Mucosa of descending colon (tissue), 3 donors: ENCODE measurements around the gene ST6GALNAC2. TPM values are rescaled to one million over a fixed set of nuclear protein-coding genes. Genes with fewer than 3 reads are reported as not detected.

Source experiments
- ATAC-seq: fragments of 200-7000 bp; cut with Tn5 transposase; one replicate; pipeline ENCODE4 v1.9.1; 2020; ENCODE audit warnings: mild to moderate bottlenecking, moderate library complexity
- DNase-seq, 3 donors: peaks; one replicate each; pipeline ENCODE4 v3.0.0-alpha.2; 2020
- H3K36me3 ChIP-seq: fragments of 200-600 bp; one replicate; pipeline ENCODE4 v1.8.0; 2021; ENCODE audit warnings: low read depth, mild to moderate bottlenecking
- H3K4me1 ChIP-seq: fragments of 200-600 bp; one replicate; pipeline ENCODE4 v1.8.0; 2021; ENCODE audit warnings: low read depth, mild to moderate bottlenecking
- H3K4me3 ChIP-seq: fragments of 200-600 bp; one replicate; pipeline ENCODE4 v1.8.0; 2021; ENCODE audit warnings: mild to moderate bottlenecking
- H3K9me3 ChIP-seq: fragments of 200-600 bp; one replicate; pipeline ENCODE4 v1.8.0; 2021; ENCODE audit warnings: mild to moderate bottlenecking
- CTCF ChIP-seq: fragments of 200-600 bp; IDR thresholded peaks from one replicate; pipeline ENCODE4 v1.8.0; 2022; ENCODE audit warnings: antibody characterized with exemption, mild to moderate bottlenecking
- intact Hi-C, 2 donors: fragments of 100-400 bp; cut with DNase I in 1 of 2; cut with micrococcal nuclease in 1 of 2; formaldehyde crosslinking; loops; one replicate each; pipeline versions ENCODE4 v1.11.0 to v1.11.1; 2022; cut with DNase I, micrococcal nuclease
- total RNA-seq, 3 donors: library from RNA; stranded (reverse); fragmentation: NEBNext Ultra II Directional in 2 of 3; extraction: Animal tissue kit (Norgen Biotek cat#: 25700) in 2 of 3; gene quantifications; one replicate each; pipeline versions ENCODE4 v1.2.1 to v1.2.4, GENCODE V29; 2021 to 2023
- donor health status: DM: no; HTN: no; CAD: no; lungs with moderate emphysema.
- donor health status: DM: no; HTN: no; CAD: no.
- donor health status: DM: no; HTN: yes; CAD: no.

Gene ST6GALNAC2
- total RNA-seq, 3 donors from 2014 or later, result 3.7 to 11.1 (median 4.3) TPM

- TF ChIP-seq CTCF, result no peak
- Histone ChIP-seq H3K36me3 (no peaks in the 10 kb centered on the region), H3K4me1 (no peaks in the 10 kb centered on the region), H3K4me3 (no peak overlapping the region), H3K9me3 (no peaks in the 10 kb centered on the region)
- intact Hi-C loops, result no loop called here
- no peak for DNase-seq
- no peak for ATAC-seq
These were observed 8.3 kb upstream of the ST6GALNAC2 start for GRCh38 chr17:76593959-76594358.

GRCh38 chr17:76593384-76593826, 7.7 kb upstream of the ST6GALNAC2 start:
- no peak for TF ChIP-seq CTCF
- Histone ChIP-seq H3K4me3 (no peak overlapping the region), H3K36me3 (no peaks in the 10 kb centered on the region), H3K9me3 (no peaks in the 10 kb centered on the region), H3K4me1 (no peaks in the 10 kb centered on the region)
- DNase-seq (no peak), ATAC-seq (no peak)
- intact Hi-C loops, result no loop called here

- no peak for ATAC-seq
- no peaks in the 10 kb centered on the region for H3K9me3 ChIP-seq
- no peak overlapping the region for H3K4me3 ChIP-seq
- intact Hi-C loops, result no loop called here
- peaks cover 14% of the 10 kb centered on the region for H3K4me1 ChIP-seq
- no peak for DNase-seq
- TF ChIP-seq CTCF, result no peak
- no peaks in the 10 kb centered on the region for H3K36me3 ChIP-seq
These were observed 2.5 kb upstream of the ST6GALNAC2 start for GRCh38 chr17:76588182-76588581.

GRCh38 chr17:76586741-76587487, 1.3 kb upstream of the ST6GALNAC2 start:
- Histone ChIP-seq H3K9me3 (no peaks in the 10 kb centered on the region), H3K4me1 (peaks cover 14% of the 10 kb centered on the region), H3K36me3 (no peaks in the 10 kb centered on the region), H3K4me3 (no peak overlapping the region)
- ATAC-seq (no peak), DNase-seq (no peak)
- intact Hi-C loops, result no loop called here
- TF ChIP-seq CTCF, result no peak

- intact Hi-C loops, result no loop called here
- DNase-seq (peak in 2 of 3 donors; percentile 41 to 60), ATAC-seq (peak; percentile 52)
- Histone ChIP-seq H3K36me3 (no peaks in the 10 kb centered on the region), H3K9me3 (no peaks in the 10 kb centered on the region), H3K4me1 (peaks cover 14% of the 10 kb centered on the region), H3K4me3 (peak overlapping the region; percentile 9)
- no peak for TF ChIP-seq CTCF
These were observed 519 bp downstream of the ST6GALNAC2 start for GRCh38 chr17:76585033-76585648.
